IPS-NIHi11 (cell line): ENCODE measurements around the gene TIMM29.

ENCODE experiments used
- DNase-seq: peaks from one replicate; pipeline ENCODE4 v3.0.0; 2012; ENCODE audit warnings: mixed read lengths, low spot score

Gene TIMM29

DNA sequence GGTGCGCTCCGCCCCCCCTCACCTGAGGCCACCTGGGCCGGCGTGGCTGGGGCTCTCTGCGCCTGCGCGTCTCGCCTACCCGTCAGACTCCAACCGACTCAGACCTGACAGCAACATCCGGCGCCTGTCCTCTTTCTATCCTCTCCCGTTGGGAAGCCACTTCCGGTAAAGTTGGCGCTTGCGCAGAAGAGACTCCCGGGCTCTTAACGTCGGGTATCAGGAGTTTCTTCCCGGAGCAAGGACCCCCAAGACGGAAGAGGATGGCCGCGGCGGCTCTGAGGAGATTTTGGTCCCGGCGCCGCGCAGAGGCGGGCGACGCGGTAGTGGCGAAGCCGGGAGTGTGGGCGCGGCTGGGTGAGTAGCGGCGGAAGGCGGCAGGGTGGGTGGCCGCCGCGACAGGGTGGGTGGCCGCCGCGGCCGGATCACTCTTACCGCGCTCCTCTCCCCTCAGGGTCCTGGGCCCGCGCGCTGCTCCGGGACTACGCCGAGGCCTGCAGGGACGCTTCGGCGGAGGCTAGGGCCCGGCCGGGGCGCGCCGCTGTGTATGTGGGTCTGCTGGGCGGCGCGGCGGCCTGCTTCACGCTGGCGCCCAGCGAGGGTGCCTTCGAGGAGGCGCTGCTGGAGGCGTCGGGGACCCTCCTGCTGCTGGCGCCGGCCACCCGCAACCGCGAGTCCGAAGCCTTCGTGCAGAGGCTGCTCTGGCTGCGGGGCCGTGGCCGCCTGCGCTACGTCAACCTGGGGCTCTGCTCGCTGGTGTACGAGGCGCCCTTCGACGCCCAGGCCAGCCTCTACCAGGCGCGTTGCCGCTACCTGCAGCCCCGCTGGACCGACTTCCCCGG is at the start of gene TIMM29, which contains the start of gene YIPF2:
Gene TIMM29, plus strand, starts transcription at position 249 of the 839 bp plus-strand sequence. Its CDS starts 12 bp downstream, at position 261.
Gene YIPF2, minus strand, starts transcription at position 77 of the 839 bp plus-strand sequence. CDS start 229 bp downstream, outside the sequence.
- peak; percentile 99 for DNase-seq

DNA sequence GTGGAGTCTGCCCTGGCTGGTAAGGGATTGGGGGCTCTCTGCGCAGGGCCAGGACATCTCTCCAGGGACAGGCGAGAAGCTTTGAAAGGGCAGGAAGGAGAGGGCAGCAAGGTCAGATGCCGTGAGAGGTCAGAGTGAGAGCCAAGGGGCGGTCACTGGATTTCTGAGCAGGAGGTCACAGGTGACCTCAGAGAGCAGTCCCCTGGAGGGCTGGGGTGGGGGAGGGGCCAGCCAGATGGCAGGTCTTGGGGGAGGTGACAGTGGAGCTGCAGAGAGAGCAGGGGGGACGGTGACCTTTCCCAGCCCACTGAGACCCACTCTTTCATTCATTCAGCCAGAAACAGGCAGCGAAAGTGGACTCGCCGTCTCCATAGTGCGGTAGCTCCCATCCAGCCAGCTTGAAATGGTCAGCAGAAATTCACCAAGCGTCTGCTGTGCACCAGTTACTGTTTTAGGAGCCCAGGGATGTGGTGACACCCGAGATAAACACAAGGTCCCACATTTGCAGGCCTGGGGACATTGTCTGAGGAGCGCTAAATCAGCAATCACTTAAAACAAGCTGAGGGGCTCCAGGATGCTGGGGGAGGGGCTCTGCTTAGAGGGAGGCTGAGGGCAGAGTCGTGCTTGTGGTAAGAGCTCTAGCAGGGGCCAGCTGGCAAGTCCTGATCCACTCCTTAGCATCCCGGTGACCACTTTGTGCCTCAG is 47.1 kb upstream of the TIMM29 start:
- no peak for DNase-seq

DNA sequence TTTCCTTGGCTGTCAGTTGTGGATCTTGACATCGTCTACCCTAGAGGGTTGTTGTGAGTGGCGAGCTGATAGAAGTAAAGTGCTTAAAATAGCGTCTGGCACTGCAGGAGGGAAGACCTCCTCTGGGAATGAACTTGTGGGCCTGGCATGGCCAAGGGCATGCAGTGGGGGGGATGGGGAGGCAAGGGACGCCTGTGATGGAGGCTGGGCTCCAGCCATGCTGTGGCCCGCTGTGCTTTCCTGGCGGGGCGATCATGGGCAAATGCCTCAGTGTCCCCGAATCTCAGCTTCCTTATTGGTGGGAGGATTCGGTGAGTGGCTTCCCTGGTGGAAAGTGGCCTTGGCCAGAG is 46.5 kb upstream of the TIMM29 start:
- DNase-seq, result no peak

DNA sequence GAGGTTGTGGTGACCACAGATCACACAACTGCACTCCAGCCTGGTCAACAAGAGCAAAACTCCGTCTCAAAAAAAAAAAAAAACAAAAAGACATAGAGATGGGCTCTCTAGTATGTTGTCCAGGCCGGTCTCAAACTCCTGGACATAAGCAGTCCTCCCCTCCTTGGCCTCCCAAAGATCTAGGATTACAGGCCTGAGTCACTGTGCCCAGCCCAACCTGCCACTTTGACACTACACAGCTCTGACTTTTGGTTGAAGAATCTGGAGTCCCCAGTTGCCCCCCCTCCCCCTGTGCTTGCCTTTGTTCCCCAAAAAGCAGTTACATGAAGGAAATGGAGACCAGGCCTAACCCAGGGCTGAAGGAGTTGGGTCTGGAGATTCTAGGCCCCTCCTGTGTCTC is 44.3 kb upstream of the TIMM29 start:
- no peak for DNase-seq

DNA sequence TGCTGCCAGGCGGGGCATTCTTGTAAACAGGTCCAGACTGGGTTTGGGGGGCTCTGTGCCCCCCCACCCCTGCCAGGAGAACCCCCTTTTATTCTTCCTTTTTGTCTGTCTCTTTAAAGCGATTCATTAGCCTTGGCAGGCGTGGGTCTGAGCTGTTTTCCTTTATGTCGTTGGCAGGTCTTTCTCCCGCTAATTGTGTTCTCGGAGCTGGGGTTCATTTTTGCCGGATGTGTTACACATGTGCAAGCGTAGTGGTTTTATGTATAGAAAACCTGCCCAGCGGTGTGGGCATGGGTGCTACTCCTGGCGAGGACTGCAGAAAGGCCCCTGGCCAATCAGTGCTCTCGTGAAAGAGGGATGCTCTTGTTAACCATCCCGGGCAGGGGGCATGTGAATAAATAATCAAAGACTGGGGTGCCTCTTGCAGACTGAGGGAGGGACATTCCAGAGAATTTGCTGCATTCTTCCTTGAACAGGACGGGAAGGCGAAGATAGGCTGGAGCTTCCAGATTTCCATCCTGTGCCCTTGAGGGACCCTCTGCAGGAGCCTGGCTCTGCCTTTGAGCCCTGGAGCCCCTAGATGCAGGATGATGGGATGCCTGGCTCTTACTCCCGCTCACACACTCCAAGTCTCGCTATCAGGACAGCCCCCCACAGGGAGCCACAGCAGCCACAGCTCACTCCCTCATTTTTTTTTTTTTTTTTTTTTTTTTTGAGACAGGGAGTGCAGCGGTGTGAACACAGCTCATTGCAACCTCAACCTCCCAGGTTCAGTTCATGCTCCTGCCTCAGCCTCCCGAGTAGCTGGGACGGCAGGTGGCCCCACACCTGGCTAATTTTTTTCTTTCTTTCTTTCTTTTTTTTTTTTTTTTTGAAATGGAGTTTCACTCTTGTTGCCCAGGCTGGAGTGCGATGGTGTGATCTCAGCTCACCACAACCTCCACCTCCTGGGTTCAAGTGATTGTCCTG is 43.1 kb upstream of the TIMM29 start:
- no peak for DNase-seq

DNA sequence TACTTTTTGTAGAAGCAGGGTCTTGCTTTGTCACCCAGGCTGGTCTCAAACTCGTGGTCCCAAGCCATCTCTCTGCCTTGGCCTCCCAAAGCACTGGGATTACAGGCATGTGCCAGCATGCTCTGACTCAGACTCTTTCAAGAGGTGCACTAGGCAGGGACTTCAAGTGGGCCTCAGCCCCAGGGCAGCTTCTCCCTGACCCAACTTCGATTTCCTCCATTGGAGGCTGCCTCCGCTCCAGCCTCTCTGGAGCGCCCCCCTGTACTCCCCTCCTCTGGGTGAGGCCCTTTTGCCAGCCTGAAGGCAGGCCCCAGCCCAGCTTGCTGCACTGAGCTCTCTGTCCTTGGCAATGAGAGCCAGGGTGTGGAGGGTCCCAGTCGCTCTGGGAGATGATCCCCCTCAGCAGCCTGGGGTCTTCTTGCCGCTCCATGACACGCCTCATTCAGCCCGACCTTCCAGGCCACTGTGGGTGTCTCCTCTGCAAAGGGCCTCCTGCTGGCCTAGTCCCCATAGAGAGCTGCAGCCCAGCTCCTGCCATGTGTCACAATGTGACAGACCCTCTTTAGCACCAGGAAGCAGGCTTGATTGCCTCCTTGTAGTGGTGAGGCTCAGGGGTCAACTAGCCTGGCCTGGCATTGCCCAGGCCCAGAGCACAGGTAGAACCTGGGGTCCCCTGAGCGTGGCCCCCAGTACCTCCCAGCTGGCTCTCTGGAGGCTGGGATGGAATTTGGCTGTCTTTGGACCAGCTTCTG is 40.8 kb upstream of the TIMM29 start:
- DNase-seq, result no peak

DNA sequence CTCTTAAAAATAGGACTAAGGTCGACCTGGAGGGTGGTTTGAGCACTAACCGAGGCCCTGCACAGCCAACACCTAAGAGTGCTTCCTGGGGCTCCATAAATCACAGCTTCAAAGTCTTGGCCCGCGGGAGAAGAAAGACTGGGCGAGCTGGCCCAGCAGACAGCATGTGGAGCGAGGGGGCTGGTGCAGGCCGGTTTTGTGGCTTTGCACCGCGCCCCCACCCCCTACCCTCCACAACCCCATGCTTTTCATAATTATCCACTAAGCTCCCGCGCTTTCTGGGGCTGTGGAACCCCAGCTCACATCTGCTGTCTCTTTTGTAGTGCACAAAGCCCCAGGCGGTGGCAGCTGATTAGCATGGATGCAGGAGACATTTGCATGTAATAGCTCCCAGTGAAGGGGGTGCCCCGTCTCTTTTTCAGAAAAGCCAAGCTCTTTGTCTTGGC is 40.2 kb upstream of the TIMM29 start:
- peak; percentile 66 for DNase-seq

DNA sequence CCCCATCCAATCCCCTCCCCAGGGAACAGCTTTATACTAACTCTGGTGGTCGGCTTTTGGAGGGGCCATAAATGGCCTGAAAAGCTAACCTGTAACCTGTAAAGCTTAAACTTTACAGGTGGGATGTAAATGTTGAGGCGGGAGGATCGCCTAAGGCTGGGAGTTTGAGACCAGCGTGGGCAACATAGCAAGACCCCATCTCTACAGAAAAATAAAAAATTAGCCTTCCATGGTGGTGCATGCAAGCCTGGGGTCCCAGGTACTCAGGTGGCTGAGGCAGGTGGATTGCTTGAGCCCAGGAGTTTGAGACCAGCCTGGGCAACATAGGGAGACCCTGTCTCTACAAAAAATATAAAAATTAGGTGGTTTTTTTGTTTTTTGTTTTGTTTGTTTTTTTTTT is 38.7 kb upstream of the TIMM29 start:
- no peak for DNase-seq

DNA sequence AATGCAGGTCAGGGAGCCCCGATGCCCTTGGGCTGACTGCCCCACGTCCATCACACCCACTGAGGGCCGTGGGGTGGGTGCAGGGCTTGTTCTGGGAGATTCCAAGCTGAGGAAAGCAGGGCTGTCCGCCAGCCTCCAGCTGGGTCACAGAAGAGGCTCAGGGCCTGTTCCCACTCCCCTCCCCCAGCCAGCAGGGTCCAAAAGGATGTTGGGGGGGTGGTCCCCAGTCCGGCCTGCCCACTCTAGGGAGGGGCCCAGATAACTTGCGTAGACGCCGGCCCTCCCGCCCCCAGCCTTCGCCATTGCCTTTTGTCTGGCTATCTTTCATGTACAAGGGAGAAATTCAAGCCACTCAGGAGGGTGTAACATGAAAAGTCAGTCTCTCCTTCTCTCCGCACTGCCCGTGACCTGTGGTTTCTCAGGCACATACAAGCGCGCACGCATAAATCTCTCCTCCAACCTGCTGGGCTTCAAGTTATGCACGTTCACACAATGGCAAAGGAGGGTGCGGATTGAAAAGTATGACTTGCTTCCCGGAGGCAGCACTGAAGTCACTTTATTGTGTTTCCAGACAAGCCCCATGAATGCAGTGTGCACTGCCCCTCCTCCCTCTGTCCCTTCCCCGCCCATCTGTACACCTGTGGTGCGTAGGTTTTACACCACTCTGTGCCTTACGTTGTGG is 37.1 kb upstream of the TIMM29 start:
- DNase-seq, result no peak

DNA sequence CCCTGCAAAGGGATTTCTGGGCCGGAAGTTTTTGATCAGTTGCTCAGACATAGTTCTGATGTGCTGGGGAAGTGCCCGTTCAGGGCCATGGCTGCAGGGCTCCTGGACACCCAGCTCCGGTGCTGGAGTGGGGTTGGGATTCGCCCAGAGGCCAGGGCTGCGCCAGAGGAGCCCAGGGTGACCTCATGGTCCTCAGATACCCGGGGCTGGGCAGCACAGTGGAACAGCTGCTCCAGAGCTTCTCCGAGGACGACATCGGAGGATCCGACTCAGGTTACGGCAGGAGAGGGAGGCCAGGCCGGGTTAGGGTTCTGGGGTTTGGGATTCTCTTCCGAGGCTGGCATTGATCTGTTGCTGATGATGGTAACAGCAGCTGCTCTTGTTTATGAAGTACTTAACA is 36.4 kb upstream of the TIMM29 start:
- no peak for DNase-seq

DNA sequence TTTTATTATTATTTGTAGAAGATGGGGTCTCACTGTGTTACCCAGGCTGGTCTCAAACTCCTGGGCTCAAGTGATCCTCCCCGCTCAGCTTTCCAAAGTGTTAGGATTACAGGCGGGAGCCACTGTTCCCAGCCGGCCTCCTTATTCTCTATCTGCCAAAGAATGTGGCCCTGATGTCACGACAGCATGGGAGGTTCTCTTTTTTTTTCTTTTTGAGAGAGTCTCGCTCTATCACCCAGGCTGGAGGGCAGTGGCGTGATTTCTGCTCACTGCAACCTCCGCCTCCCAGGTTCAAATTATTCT is 33.7 kb upstream of the TIMM29 start:
- DNase-seq, result no peak

DNA sequence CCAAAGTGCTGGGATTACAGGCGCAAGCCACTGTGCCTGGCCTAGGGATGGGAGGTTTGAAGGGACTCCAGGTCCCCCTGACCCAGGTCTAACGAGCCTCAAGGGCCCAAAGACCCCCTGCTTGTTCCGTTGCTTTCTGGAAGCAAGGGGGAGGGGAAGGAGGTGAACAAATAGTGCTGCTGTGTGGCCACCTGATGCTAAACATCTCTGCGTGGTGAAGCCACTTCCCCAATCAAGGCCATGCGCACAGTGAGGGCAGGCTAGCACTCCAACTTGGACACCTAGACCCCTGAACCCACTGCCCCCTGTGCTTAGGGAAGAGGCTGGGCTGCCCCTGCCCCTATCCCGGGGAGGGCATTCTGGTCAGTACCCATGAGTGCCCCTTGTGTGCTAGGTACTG is 33.2 kb upstream of the TIMM29 start:
- no peak for DNase-seq

DNA sequence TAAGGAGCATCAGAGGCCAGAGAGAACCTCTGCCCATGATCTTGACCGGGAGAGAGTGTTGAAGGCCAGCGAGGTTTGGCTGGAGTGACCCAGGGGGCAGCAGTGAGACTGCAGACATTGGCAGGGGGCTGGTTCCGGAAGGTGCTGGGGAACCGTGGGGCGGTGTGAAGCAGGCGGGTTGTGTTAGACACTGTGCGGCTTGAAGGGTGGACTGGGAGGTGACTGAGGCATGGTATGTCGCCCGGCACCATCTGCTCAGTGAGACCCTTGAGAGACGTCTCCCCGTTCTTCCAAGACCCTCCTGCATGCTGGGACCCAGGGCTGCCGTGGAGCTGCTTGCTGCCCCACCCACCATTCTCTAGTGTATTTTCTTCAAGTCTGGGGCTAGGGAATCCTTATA is 32.7 kb upstream of the TIMM29 start:
- DNase-seq, result peak; percentile 57

DNA sequence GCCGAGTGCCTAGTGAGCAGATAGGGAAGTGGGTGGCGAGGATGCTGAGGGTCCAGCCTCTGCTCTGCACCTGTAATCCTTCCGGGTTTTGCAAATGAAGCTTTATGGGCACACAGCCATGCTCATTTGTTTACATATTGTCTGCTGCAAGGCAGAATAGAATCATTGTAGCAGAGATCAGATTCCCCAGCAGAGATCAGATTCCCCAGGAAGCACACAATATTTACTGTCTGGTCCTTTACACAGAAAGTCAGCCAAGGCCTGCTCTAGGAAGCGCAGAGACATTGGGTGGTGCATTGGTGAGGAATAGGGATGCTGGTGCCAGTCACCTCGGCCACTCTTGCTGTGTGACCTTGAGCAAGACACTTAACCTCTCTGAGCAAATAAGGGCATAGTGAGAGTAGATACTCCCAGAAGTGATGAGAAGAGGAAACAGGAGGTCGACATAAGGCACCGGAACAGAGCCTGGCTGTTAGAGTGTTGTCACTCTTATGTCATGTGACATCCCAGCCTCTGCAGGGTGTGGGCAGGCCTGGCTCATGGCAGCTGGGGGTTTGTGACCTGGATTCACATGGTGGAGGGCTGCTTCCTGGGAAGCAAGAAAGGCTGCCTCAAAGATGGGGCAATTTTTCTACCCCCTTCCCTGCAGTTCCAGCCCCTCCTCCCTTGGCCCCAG is 31.6 kb upstream of the TIMM29 start:
- DNase-seq, result no peak

DNA sequence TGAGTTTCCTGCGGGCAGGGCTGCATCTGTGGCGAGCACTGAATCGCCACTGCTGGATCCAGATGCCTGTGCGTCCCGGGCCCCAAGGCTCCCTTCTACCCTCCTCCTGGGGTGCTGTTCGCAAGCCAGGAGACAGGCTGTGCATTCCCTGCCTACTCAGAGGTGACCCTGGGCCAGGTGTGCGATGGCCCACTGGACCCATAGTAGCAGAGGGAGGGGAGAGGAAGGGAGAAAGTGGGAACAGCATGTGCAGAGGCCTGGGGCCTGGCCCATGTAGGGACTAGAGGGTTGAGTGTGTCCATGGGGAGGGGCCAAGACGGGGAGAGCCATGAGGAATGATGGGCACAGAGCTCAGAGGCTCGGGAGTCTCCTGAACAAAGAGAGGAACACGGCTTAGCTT is 30.0 kb upstream of the TIMM29 start:
- DNase-seq, result peak; percentile 8

DNA sequence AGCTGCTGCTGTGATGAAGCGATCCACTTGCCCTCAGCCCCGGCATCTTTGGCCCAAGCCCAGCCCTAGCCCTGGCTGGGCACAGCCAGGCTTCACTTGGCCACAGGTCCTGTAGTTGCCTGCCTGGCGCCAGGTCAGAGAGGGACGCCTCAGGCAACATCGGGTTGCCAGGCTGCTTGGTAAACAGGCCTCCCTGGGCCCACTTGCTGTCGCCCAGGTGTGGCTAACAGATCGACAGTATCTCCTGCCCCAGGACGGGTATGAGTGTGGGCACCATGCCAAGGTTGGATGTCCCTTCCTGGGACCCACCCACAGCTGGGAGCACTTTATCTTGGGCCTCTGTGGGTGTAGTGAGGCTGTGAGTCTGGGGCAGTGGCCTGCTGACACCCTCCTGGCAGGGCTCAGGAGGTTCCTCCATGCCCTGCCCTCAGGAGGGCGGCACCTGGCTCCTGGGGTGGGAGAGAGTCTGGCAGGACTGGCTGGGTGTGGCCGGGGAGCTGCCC is 29.4 kb upstream of the TIMM29 start:
- no peak for DNase-seq

DNA sequence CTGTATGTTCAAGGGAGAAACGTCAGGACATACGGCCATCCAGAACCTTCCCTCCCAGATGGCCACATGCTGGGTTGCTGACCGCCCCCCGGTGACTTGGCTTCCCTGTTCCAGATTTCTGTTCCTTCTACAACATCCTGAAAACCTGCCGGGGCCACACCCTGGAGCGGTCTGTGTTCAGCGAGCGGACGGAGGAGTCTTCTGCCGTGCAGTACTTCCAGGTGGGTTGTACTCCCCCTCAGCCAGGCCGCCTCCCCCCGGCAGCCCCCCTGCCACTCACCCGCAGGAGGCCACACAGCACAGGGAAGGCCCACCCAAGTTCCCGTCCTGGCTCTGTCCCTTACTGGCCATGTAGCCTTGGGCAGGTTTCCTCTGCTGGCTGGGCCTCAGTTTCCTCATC is 20.7 kb upstream of the TIMM29 start:
- no peak for DNase-seq

DNA sequence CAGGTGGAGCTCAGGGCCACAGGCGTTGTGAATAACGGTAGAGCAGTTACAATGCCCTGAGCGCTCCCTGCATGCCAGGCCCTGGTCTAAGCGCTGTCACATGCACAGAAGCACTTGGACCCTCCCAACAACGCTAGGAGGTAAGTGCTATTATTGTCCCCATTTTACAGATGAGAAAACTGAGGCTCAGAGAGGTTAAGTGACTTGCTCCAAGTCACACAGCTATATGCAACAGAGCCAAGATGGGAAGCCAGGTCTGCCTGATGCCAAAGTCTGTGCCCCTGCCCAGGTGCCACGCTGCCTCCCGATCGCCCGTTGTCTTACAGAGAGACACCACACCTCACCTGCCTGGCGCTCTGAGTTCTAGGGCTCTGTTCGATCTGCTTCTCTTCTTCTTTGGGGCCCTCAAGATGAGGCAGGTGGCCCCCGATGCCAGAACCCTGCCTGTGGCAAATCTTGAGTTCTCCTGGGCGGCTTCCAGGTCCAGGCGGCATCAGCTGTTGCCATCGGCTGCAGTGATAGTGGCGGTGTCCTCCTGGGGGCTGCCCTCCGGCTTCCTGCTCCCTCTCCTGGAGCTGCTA is 20.1 kb upstream of the TIMM29 start:
- no peak for DNase-seq

DNA sequence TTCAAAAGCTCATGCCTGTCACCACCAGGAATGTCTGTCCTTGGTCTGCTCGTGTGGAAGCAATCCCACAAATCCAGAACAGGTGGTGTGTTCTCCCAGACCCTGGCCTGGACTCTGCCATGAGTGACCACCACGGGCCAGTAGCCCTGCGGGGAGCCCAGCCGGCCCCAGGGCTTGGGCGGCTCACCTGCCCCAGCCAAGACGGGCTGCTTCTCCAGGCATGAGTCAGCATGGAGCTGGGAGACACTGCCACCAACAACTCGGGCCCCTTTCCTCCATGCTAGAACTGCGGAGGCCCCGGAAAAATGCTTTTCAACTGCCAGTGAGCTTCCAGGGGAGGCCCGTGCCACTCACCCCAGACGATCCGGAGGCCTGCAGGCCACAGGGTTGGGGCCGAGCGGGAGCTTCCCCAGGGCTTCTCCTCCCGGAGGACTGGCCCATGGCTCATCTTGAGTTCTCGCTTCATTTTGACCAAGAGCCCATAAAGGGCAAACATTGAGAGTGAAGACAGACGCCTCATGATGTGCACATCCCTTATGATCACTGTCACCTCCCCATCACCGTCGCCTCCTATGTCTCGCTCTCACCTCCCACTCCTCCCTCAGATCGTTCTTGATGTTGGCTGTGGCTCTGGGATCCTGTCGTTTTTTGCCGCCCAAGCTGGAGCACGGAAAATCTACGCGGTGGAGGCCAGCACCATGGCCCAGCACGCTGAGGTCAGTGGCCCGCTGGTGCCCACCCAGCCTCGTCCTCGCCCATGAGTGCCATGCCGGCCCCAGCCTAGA is 16.8 kb upstream of the TIMM29 start:
- DNase-seq, result no peak
